HG02759 (cell line): Measurements from ENCODE around the gene ENTPD7.

Experiments used
- ATAC-seq: cut with Tn5 transposase; IDR thresholded peaks from one replicate; pipeline ENCODE4 v1.9.1; 2021; ENCODE audit warnings: mild to moderate bottlenecking, moderate library complexity; ENCODE audit not compliant: unreplicated experiment

Gene ENTPD7

DNA sequence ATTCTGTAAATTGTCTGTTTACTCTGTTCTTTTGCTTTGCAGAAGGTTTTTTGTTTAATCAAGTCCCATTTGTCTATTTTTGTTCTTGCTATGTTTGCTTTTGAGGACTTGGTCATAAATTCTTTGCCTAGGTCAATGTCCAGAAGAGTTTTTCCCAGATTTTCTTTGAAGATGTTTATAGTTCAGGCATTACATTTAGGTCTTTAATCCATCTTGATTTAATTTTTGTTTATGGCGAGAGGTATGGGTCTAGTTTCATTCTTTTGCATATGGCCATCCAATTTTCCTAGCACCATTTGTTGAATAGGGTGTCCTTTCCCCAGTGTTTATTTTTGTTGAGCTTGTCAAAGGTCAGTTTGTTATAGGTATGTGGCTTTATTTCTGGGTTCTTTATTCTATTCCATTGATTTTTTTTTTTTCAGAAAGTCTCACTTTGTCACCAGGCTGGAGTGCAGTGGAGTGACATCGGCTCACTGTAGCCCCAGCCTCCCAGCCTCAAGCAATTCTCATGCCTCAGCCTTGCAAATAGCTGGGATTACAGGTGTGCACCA is 11.6 kb upstream of the ENTPD7 start:
- ATAC-seq: no peak

DNA sequence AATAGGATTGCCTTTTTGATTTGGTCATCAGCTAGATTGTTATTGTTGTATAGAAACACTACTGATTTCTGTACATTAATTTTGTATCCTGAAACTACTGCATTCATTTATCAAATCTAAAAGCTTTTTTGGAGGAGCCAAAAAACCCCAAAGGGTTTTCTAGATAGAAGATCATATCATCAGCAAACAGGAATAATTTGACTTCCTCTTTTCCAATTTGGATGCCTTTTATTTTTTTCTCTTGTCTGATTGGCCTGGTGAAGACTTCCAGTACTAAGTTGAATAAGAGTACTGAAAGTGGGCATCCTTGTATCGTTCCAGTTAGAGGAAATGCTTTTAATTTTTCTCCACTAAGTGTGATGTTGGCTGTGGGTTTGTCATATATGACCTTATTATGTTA is 10.6 kb upstream of the ENTPD7 start:
- ATAC-seq: no peak

DNA sequence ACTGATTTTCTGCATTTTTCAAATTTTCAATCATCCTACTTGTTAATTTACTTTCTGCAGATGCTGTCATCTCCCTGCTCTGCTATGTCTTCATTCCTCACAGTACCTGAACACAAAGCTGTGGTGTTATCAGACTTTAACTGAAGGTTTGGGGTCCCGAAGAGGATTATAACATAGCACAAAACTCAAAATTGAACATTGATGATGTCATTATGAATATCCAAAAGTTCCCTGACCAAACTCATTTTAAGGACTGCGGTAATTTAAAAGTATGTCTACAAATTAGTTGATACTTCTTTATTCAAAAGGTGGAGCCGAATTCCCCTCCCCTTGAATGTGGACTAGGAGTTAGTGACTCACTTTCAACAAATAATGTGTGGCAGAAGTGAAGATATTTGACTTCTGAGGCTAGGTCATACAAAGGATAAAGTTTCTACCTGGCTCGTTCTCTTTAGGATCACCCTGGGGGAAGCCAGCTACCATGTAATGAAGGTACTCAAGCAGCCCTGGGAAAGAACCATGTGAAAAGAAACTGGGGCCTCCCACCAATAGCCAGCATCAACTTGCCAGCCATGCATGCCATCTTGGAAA is 6.4 kb upstream of the ENTPD7 start:
- no peak for ATAC-seq

DNA sequence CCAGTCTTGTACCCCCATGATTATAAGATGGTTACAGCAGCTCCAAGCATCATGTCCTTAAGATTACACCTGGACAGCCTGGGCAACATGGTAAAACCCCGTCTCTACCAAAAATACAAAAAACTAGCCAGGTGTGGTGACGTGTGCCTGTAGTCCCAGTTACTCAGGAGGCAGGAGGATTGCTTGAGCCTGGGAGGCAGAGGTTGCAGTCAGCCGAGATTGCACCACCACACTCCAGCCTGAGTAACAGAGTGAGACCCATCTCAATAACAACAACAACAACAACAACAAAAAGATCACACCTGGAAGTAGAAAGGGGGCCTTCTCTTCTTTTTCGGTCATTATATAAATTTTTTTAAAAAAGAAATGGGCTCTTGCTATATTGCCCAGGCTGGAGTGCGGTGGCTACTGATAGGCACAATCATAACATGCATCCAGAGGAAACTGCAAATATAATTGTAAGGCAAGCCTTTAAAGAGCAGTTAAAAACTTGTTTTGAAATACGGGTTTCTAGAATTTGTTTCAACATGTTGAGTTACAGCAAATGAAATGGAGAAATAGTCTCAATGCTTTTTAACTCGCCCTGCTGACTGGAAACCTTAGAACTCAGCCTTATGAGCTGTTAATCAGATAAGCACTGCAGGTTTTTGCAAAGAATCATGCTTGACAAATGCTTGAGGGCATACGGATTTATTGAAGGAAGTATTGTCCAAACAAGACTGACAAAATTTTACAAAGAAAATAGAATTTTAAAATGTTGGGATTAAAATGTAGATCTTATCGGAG is 4.7 kb upstream of the ENTPD7 start:
- no peak for ATAC-seq

GRCh38 chr10:99656199-99657064 is 2.9 kb upstream of the ENTPD7 start:
- ATAC-seq: no peak

DNA sequence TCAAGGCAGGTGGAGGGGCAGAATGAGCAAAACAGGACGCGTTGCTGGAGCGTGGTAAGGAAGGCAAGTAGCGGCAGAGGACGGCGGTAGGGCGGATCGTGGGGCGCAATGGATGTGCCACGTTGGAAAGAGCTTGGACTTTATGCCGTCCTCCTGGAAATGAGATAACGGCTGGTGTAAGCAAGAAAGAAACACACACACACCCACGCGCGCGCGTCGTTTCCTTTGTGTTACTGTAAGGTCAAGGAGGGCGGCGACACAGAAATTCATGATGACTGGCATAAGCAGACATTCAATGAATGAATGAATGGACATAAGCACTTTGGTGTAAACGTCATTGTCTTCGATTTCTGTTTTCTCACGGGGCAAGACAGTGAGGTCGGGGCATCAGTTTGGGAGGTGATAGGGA is 683 bp upstream of the ENTPD7 start:
- no peak for ATAC-seq

DNA sequence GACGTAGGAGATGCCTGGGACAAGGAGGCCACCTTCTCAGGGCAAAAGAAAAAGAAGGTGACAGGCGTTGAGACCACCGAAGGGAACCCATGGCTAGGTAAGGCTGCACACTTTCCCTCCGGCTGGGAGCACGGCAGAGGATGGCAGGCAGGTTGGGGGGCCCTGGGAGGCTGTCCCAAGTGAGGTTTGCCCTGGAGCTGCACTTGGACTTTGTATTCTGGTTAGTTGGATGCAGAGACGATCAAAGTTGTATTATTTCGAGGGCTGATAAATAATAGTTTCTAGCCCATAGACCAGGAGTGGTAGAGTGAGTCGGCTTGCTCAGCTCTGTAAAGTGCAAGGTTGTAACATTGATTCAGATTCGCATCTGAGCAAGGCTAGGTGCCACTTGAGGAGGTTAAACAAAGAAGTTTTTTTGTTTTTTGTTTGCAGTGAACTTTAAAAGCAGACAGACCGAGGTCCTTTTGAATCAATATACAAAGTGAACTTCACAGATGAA is 608 bp downstream of the ENTPD7 start:
- no peak for ATAC-seq

- ATAC-seq: no peak
Observed at GRCh38 chr10:99660662-99661376, 1.5 kb downstream of the ENTPD7 start.

DNA sequence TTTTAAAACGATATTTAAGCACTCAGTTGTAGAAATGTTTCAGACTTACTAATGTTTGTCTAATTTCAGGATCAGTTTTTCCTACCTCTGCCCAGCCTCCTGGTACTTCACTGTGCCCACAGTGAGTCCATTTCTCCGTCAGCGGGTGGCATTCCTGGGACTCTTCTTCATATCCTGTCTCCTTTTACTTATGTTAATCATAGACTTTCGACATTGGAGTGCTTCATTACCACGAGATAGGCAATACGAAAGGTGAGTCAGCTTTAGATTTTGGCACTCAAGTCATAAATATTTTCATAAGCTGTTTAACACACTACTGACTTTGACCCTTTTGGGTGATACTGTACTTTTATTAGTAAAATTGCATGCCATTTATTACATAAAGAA is 2.1 kb downstream of the ENTPD7 start:
- ATAC-seq: no peak

GRCh38 chr10:99665304-99665703 is 6.0 kb downstream of the ENTPD7 start:
- no peak for ATAC-seq

DNA sequence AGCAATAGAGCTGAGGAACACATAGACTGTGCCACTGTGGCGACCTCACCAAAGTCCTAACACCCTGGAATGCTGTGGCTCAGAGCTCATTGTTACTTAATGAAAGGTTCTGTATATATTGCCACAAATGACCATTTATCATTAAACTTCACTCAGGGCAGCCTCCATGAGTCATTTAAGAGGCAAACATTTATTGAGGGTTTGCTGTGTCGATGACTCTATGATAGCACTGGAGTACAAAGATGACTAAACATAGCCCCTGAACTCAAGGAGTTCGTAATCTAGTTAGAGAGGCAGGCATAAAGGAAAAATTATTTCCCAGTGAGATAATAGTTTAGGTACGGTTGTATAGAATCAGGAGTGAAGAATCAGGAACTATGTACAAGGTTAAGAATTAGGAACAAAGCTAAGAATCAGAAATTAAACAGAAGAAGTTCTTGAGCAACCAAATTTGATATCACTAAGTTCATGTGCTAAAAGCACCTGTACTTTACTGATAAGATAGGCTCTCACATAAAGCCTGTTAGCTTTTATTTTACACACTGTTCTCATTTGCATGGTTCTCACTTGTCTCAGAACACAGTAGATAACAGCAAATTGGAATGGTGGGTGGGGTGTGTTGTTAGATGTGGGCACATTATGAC is 7.9 kb downstream of the ENTPD7 start:
- no peak for ATAC-seq

- no peak for ATAC-seq
Observed at GRCh38 chr10:99671386-99671785, 12.1 kb downstream of the ENTPD7 start.

GRCh38 chr10:99672884-99673283 is 13.6 kb downstream of the ENTPD7 start:
- ATAC-seq: no peak

GRCh38 chr10:99673492-99673891 is 14.2 kb downstream of the ENTPD7 start:
- no peak for ATAC-seq

DNA sequence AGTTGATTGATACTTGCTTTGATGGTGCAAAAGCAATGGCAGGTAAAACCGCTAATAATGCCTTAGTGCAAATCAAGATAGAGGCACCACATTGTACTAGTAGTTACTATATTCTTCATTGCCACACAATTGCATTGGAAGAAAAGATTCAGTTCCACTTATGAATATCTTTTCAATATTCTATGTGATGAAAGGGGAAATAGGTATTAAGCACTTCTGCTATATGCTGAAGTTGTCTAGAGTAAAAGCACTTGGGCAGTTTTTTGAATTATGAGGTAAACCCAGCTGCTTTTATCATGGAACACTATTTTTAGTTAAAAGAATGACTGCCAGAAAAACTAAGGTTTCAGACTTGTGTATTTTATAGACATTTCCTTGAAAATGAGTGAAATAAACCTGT is 15.5 kb downstream of the ENTPD7 start:
- no peak for ATAC-seq

- no peak for ATAC-seq
Observed at GRCh38 chr10:99676426-99676825, 17.1 kb downstream of the ENTPD7 start.

- no peak for ATAC-seq
Observed at GRCh38 chr10:99676895-99677294, 17.6 kb downstream of the ENTPD7 start.

- ATAC-seq: no peak
Observed at GRCh38 chr10:99678921-99679320, 19.6 kb downstream of the ENTPD7 start.

- ATAC-seq: no peak
Observed at GRCh38 chr10:99681553-99681952, 22.2 kb downstream of the ENTPD7 start.

DNA sequence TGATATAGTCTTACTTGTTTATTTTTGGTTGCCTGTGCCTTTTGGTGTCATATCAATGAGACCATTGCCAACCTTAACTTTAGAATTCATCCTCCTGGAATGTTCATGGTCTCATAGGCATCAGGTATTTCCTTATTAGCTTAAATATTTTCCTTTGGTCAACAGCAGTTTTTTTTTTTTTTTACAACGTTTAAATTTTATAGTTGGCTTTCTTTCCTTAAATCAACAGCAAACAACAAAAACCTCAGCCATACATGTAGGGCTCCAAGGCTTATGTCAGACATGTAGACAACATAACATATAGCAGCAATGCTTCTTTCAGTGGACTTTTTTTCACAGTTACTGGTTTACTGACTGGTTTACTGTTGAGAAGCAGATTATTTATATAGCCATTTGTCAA is 22.7 kb downstream of the ENTPD7 start:
- no peak for ATAC-seq
